ENCODE measurements around the gene CAMK2N1.
A peak's percentile ranks its signal among the peaks of the same experiment; 100 is the strongest.

CAMK2N1 gene

DNA sequence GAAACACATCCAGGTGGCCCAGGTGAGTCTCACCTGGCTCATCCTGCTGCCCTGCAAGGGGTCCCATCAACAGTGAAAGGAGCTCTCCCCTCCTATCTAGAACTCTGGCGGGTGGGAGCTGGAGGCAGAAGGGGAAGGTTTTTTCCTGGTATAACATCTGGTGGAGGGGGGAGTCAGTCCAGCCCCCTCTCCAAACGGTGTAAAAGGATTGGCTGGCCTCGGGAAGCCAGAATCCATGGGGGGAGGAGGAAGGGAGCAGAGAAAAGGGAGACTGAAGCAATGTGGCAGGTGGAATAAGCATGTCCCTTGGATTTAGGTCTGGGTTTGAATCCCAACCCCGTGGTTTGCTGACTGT, 1.2 kb upstream of the CAMK2N1 start:
- TF ChIP-seq, protein P1, sequence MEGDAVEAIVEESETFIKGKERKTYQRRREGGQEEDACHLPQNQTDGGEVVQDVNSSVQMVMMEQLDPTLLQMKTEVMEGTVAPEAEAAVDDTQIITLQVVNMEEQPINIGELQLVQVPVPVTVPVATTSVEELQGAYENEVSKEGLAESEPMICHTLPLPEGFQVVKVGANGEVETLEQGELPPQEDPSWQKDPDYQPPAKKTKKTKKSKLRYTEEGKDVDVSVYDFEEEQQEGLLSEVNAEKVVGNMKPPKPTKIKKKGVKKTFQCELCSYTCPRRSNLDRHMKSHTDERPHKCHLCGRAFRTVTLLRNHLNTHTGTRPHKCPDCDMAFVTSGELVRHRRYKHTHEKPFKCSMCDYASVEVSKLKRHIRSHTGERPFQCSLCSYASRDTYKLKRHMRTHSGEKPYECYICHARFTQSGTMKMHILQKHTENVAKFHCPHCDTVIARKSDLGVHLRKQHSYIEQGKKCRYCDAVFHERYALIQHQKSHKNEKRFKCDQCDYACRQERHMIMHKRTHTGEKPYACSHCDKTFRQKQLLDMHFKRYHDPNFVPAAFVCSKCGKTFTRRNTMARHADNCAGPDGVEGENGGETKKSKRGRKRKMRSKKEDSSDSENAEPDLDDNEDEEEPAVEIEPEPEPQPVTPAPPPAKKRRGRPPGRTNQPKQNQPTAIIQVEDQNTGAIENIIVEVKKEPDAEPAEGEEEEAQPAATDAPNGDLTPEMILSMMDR (IDR thresholded peaks at IDR 0.05; ENCODE audit: poor library complexity, severe bottlenecking), result no peak
- peak overlapping the region; percentile 81 for H3K27ac ChIP-seq (ENCODE audit: poor library complexity, severe bottlenecking)

DNA sequence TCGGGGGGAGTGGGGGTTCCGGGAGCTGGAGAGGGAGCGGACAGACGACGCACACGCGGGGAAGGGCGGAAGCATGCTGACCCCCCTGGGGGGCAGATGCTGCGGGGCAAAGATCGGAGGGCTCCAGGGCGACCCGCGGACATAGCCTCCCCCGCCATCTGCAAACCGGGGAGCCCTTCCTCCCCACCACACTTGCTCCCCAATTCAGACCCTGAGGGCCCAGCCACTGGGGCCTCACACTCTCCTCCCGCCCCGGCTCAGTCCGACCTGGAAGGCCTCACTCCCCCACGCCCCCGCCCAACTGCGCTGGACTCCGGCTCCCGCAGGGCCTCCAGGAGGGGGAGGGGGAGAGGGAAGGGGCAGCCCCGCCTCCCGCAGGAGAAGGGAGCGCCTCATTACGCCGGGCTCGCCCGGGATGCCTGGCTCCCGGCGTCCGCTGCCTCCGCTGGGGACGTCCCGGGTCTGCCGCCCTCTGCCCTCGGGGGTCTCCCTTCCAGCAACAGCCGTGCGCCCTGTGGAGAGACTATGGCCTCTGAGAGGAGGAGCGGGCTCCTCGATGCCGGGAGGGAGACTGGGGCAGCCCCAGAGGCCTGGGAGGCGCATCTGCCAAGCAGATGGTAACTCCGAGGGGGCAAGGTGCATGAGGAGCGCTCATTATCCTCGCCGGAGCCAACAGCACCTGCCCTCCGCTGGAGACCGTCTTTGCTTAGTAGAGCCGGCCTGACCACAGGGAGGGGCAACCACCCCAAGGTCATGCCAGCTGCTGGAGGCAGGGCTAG, 636 bp upstream of the CAMK2N1 start:
- Histone ChIP-seq H3K4me3 (ENCODE audit: severe bottlenecking) (peak overlapping the region; percentile 72), H3K36me3 (ENCODE audit: low read depth) (peaks cover 13% of the 10 kb centered on the region), H3K4me1 (ENCODE audit: insufficient read depth, poor library complexity, severe bottlenecking) (peaks cover 12% of the 10 kb centered on the region), H3K27me3 (ENCODE audit: insufficient read depth, poor library complexity, severe bottlenecking) (no peaks in the 10 kb centered on the region), H3K27ac (ENCODE audit: poor library complexity, severe bottlenecking) (peak overlapping the region; percentile 81), H3K9me3 (ENCODE audit: severe bottlenecking) (no peaks in the 10 kb centered on the region)
- TF ChIP-seq, protein P1 (IDR thresholded peaks at IDR 0.05; ENCODE audit: poor library complexity, severe bottlenecking), result no peak
- DNase-seq (ENCODE audit: low spot score) (no peak), ATAC-seq (ENCODE audit: low read depth) (peak; percentile 55)

More for the DNA sequence above, 1.2 kb upstream of the CAMK2N1 start:
- no peak overlapping the region for H3K4me3 ChIP-seq (ENCODE audit: severe bottlenecking)
- H3K27me3 ChIP-seq (ENCODE audit: insufficient read depth, poor library complexity, severe bottlenecking), result no peaks in the 10 kb centered on the region
- DNase-seq (ENCODE audit: low spot score) (no peak), ATAC-seq (ENCODE audit: low read depth) (no peak)
- H3K36me3 ChIP-seq (ENCODE audit: low read depth), result peaks cover 13% of the 10 kb centered on the region
- peaks cover 11% of the 10 kb centered on the region for H3K4me1 ChIP-seq (ENCODE audit: insufficient read depth, poor library complexity, severe bottlenecking)
- no peaks in the 10 kb centered on the region for H3K9me3 ChIP-seq (ENCODE audit: severe bottlenecking)

DNA sequence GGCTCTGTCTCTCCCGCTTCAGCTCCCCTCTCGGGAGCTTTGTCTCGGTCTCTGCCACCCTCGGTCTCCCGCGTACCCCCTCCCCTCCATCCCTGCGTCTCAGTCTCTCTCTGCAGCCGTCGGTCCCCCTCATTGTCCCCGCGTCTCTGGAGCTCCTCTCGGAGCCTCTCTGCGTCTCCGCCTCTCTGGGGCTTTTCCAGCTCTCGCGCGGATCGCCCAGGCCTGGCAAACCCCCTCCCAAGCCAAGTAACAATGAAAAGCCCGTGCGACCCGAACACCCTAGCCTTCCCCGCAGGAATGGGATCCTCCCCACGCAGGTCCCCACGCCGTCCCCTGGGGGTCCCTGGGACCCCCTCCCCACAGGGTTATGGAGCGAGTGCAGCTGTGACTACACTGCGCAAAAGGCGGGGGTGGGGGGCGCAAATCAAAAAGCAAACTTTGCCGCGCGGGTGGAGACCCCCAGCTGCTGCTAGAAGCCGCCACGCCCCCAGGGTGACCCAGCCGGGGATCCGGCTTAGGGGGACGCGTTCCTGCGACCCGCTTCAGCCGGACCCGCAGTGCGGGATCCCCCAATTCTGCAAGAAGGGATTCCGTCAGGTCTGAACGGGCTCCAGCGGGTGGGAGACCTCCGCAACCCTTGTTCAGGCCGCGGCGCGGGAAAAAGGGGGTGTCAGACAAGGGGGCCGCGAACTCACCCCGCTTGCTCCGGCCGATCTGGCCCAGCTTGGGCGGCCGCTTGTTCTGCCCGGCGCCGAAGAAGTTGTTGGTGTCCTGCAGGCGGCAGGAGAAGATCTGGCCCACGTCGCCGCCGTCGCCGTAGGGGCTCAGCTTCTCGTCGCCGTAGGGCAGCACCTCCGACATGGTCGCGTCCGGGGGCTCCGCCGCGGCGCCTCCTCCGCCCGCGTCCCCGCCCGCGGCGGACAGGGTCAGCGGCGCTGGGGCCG, 1.2 kb downstream of the CAMK2N1 start:
- peak overlapping the region; percentile 81 for H3K27ac ChIP-seq (ENCODE audit: poor library complexity, severe bottlenecking)
- TF ChIP-seq, protein P1 (IDR thresholded peaks at IDR 0.05; ENCODE audit: poor library complexity, severe bottlenecking), result no peak
- H3K36me3 ChIP-seq (ENCODE audit: low read depth), result peaks cover 13% of the 10 kb centered on the region
- DNase-seq (ENCODE audit: low spot score), result no peak
- H3K27me3 ChIP-seq (ENCODE audit: insufficient read depth, poor library complexity, severe bottlenecking), result no peaks in the 10 kb centered on the region
- no peak; the same call in 2 of the 3 replicates for ATAC-seq (ENCODE audit: low read depth)
- H3K9me3 ChIP-seq (ENCODE audit: severe bottlenecking), result no peaks in the 10 kb centered on the region
- H3K4me1 ChIP-seq (ENCODE audit: insufficient read depth, poor library complexity, severe bottlenecking), result peaks cover 18% of the 10 kb centered on the region
- H3K4me3 ChIP-seq (ENCODE audit: severe bottlenecking), result peak overlapping the region; percentile 72

DNA sequence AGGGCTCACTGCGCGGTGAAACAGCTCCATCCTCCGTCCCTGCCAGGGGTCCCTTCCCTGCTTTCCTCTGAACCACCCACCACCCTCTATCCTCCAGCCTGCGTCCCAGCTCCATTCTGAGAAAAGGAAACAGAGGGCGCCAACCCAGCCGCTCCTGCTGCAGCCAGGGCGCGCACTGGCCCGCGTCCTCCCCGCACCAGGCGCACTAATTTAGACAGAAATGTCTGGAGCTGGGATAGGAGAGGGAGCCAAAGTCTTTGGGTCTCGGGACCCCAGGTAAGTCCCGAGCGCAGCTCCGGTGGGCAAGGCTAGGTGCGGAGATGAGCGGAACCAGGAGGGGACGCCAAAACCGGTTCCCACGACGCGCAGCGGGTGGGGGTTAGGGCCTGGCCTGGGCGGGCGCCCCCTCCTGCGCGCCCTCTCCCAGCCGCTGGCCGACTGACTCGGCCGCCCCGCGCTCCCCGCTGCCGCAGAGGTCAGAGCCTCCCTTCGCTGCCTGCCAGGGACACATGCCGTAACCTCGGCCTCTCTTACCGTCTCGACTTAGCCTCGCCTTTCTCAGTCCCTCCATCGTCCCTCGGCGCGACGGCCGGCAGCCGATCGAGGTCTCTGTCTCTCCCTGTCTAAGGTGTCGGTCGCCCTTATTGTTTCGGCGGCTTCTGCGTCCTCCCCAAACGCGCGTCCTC, 2.0 kb downstream of the CAMK2N1 start:
- no peaks in the 10 kb centered on the region for H3K27me3 ChIP-seq (ENCODE audit: insufficient read depth, poor library complexity, severe bottlenecking)

More for the DNA sequence above, 2.0 kb downstream of the CAMK2N1 start:
- no peak for DNase-seq (ENCODE audit: low spot score)
- Histone ChIP-seq H3K36me3 (ENCODE audit: low read depth) (peaks cover 13% of the 10 kb centered on the region), H3K27ac (ENCODE audit: poor library complexity, severe bottlenecking) (peak overlapping the region; percentile 81), H3K4me1 (ENCODE audit: insufficient read depth, poor library complexity, severe bottlenecking) (peaks cover 18% of the 10 kb centered on the region), H3K4me3 (ENCODE audit: severe bottlenecking) (peak overlapping the region; percentile 72), H3K9me3 (ENCODE audit: severe bottlenecking) (no peaks in the 10 kb centered on the region)
- ATAC-seq (ENCODE audit: low read depth), result peak; percentile 24
- TF ChIP-seq, protein P1 (IDR thresholded peaks at IDR 0.05; ENCODE audit: poor library complexity, severe bottlenecking), result peak; percentile 59
